Measurements from ENCODE around the gene IL1RAPL1. TPM values are rescaled to one million over a fixed set of nuclear protein-coding genes. Genes with fewer than 3 reads are reported as not detected.

Gene IL1RAPL1
- polyA plus RNA-seq, 1 of the 3 experiments (the other 2 are of a cell fraction): 2.8 TPM

- Histone ChIP-seq H3K79me2 (ENCODE audit: insufficient read depth) (no peaks in the 10 kb centered on the region), H3K27ac (ENCODE audit: low read depth in 2 of 2, low read length in 1 of 2) (no peak overlapping the region), H3K27me3 (ENCODE audit: insufficient read depth) (no peaks in the 10 kb centered on the region), H3K36me3 (replicated peaks in 1 of 2; ENCODE audit: control insufficient read depth in 1 of 2, insufficient read depth in 2 of 2, low read length in 1 of 2) (no peaks in the 10 kb centered on the region), H3F3A (replicated peaks; ENCODE audit: insufficient read depth) (no peaks in the 10 kb centered on the region), H3K4me2 (no peak overlapping the region), H3K9ac (no peak overlapping the region), H3K4me3 (ENCODE audit: low read depth in 2 of 2, low read length in 1 of 2) (no peak overlapping the region), H2AFZ (ENCODE audit: low read depth) (no peak overlapping the region), H4K20me1 (ENCODE audit: insufficient read depth) (no peaks in the 10 kb centered on the region), H3K4me1 (ENCODE audit: control insufficient read depth in 1 of 2, insufficient read depth in 2 of 2, low read depth in 1 of 2, low read length in 1 of 2) (no peaks in the 10 kb centered on the region), H3K9me3 (no peaks in the 10 kb centered on the region), H3K9me2 (no peaks in the 10 kb centered on the region)
- ChIA-PET POLR2A (no interaction called here), CTCF (no interaction called here)
- no peak for TF ChIP-seq GABPA (IDR thresholded peaks at IDR 0.05; ENCODE audit: low read depth)
- TF ChIP-seq, protein P1, sequence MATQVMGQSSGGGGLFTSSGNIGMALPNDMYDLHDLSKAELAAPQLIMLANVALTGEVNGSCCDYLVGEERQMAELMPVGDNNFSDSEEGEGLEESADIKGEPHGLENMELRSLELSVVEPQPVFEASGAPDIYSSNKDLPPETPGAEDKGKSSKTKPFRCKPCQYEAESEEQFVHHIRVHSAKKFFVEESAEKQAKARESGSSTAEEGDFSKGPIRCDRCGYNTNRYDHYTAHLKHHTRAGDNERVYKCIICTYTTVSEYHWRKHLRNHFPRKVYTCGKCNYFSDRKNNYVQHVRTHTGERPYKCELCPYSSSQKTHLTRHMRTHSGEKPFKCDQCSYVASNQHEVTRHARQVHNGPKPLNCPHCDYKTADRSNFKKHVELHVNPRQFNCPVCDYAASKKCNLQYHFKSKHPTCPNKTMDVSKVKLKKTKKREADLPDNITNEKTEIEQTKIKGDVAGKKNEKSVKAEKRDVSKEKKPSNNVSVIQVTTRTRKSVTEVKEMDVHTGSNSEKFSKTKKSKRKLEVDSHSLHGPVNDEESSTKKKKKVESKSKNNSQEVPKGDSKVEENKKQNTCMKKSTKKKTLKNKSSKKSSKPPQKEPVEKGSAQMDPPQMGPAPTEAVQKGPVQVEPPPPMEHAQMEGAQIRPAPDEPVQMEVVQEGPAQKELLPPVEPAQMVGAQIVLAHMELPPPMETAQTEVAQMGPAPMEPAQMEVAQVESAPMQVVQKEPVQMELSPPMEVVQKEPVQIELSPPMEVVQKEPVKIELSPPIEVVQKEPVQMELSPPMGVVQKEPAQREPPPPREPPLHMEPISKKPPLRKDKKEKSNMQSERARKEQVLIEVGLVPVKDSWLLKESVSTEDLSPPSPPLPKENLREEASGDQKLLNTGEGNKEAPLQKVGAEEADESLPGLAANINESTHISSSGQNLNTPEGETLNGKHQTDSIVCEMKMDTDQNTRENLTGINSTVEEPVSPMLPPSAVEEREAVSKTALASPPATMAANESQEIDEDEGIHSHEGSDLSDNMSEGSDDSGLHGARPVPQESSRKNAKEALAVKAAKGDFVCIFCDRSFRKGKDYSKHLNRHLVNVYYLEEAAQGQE (IDR thresholded peaks at IDR 0.05; ENCODE audit: low read depth, low read length): no peak
- no peak for TF ChIP-seq POLR2AphosphoS5 (IDR thresholded peaks at IDR 0.05; ENCODE audit: low read depth, low read length)
- WGBS (ENCODE audit: low lambda C conversion rate): 6% methylated on average over 4 of the region's 4 CpGs
- DNase-seq: no peak
Observed at GRCh38 chrX:29297171-29297800, 710.0 kb downstream of the IL1RAPL1 start.

DNA sequence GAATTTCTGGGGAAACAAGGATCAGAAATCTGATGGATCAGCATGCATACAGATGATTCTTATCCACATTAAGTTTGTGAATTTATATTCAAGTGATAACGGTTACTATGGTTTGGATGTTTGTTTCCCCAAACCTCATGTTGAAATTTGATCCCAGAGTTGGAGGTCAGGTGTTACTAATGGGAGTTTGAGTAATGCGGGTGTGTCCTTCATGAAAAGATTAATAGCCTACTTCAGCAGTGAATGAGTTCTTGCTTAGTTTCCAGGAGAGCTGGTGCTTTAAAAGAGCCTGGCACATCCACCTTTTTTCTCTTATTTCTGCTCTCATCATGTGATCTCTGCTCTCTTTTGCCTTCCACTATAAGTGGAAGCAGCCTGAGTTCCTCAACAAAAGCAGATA lies 712.4 kb downstream of the IL1RAPL1 start:
- ChIA-PET CTCF (no interaction called here), POLR2A (no interaction called here)
- Histone ChIP-seq H2AFZ (ENCODE audit: low read depth) (no peak overlapping the region), H3K9me3 (no peaks in the 10 kb centered on the region), H3K36me3 (replicated peaks in 1 of 2; ENCODE audit: control insufficient read depth in 1 of 2, insufficient read depth in 2 of 2, low read length in 1 of 2) (no peaks in the 10 kb centered on the region), H3K9ac (no peak overlapping the region), H3K27me3 (ENCODE audit: insufficient read depth) (no peaks in the 10 kb centered on the region), H3K4me2 (no peak overlapping the region), H3K27ac (ENCODE audit: low read depth in 2 of 2, low read length in 1 of 2) (no peak overlapping the region), H3K4me3 (ENCODE audit: low read depth in 2 of 2, low read length in 1 of 2) (no peak overlapping the region), H3K79me2 (ENCODE audit: insufficient read depth) (no peaks in the 10 kb centered on the region), H3K9me2 (no peaks in the 10 kb centered on the region), H3F3A (replicated peaks; ENCODE audit: insufficient read depth) (no peaks in the 10 kb centered on the region), H3K4me1 (ENCODE audit: control insufficient read depth in 1 of 2, insufficient read depth in 2 of 2, low read depth in 1 of 2, low read length in 1 of 2) (no peaks in the 10 kb centered on the region), H4K20me1 (ENCODE audit: insufficient read depth) (no peaks in the 10 kb centered on the region)
- no peak for DNase-seq
- TF ChIP-seq RAD21 (IDR thresholded peaks at IDR 0.05; ENCODE audit: low read length) (no peak), GATA2 (CRISPR knock-in tag; IDR thresholded peaks at IDR 0.05) (no peak), MXI1 (IDR thresholded peaks at IDR 0.05; ENCODE audit: low read depth, low read length) (no peak), SMC3 (IDR thresholded peaks at IDR 0.05; ENCODE audit: low read depth, low read length) (no peak), EZH2phosphoT487 (IDR thresholded peaks at IDR 0.05; ENCODE audit: borderline replicate concordance, low read depth) (no peak), RCOR1 (IDR thresholded peaks at IDR 0.05; ENCODE audit: low read length) (no peak), TCF12 (IDR thresholded peaks at IDR 0.05) (no peak), NFIC (IDR thresholded peaks at IDR 0.05; ENCODE audit: borderline replicate concordance) (no peak), TEAD4 (IDR thresholded peaks at IDR 0.05; ENCODE audit: borderline replicate concordance, insufficient read depth) (no peak), CTCF (IDR thresholded peaks at IDR 0.05) (no peak), YY1 (IDR thresholded peaks at IDR 0.05; ENCODE audit: low read depth) (no peak), USF2 (IDR thresholded peaks at IDR 0.05; ENCODE audit: borderline replicate concordance, low read depth, low read length) (no peak), EP300 (IDR thresholded peaks at IDR 0.05; ENCODE audit: borderline replicate concordance in 1 of 2, low read depth in 1 of 2, low read length in 1 of 2) (no peak), SIN3A (IDR thresholded peaks at IDR 0.05; ENCODE audit: borderline replicate concordance, low read depth, low read length) (no peak), RFX5 (IDR thresholded peaks at IDR 0.05; ENCODE audit: low read length) (no peak), JUND (IDR thresholded peaks at IDR 0.05) (no peak)
- 6% methylated on average over 2 of the region's 2 CpGs for WGBS (ENCODE audit: low lambda C conversion rate)

All from SK-N-SH (cell line).